C4-2B (cell line): ENCODE data around the gene CDR2L.

Experiments
- CTCF ChIP-seq: fragments of 450-650 bp; conservative IDR thresholded peaks from 2 replicates; pipeline ENCODE4 v1.5.1; 2017; ENCODE audit warnings: mild to moderate bottlenecking
- ZFX ChIP-seq: fragments of 450-650 bp; IDR thresholded peaks from 2 replicates; pipeline ENCODE4 v1.6.1; 2017

GRCh38 chr17:75005291-75005690 lies 17.9 kb downstream of the CDR2L start:
- TF ChIP-seq CTCF: no peak
- TF ChIP-seq ZFX: no peak
